ENCODE data around the gene GALNT2. TPM values are rescaled to one million over a fixed set of nuclear protein-coding genes. Genes with fewer than 3 reads are reported as not detected.

Gene GALNT2
- total and polyA plus RNA-seq, 10 of the 15 experiments (the other 5 are each of a cell fraction or from before 2014, with no cell fraction given): 0.52 to 27.7 (median 16.3) TPM

GRCh38 chr1:230105754-230106625 is 39.0 kb downstream of the GALNT2 start:
- Histone ChIP-seq H3K4me1 (ENCODE audit: control insufficient read depth, insufficient read depth, low read length) (peaks cover 62% of the 10 kb centered on the region), H3K9me3 (replicated peaks; ENCODE audit: control insufficient read depth, insufficient read depth, low read length) (no peaks in the 10 kb centered on the region), H3K9ac (ENCODE audit: control insufficient read depth, insufficient read depth, low read length) (no peak overlapping the region), H3K27me3 (replicated peaks in 1 of 2; ENCODE audit: control insufficient read depth in 2 of 2, insufficient read depth in 2 of 2, low read length in 1 of 2) (no peaks in the 10 kb centered on the region), H3K4me2 (ENCODE audit: control insufficient read depth, insufficient read depth) (peak overlapping the region; percentile 95), H4K20me1 (ENCODE audit: control insufficient read depth, insufficient read depth) (no peaks in the 10 kb centered on the region), H3K79me2 (ENCODE audit: control insufficient read depth, insufficient read depth, low read length) (peaks cover 41% of the 10 kb centered on the region), H2AFZ (ENCODE audit: control insufficient read depth, low read depth, low read length) (peak overlapping the region; percentile 12; the same call in 1 of the 2 replicates), H3K27ac (ENCODE audit: control insufficient read depth, insufficient read depth) (peak overlapping the region; percentile 63), H3K4me3 (peak overlapping the region; percentile 39; the same call in 1 of the 2 replicates), H3K36me3 (ENCODE audit: control insufficient read depth in 2 of 2, insufficient read depth in 2 of 2, low read length in 1 of 2) (no peaks in the 10 kb centered on the region; a peak in 1 of 4 replicates)
- FAIRE-seq (no peak), ATAC-seq (peak; percentile 51), DNase-seq (ENCODE audit: low read depth, low spot score) (peak; percentile 59)
- WGBS (ENCODE audit: insufficient coverage, insufficient replicate concordance, low lambda C conversion rate, missing lambda C conversion rate): 7% methylated on average over 10 of the region's 10 CpGs
- intact Hi-C loops (cut with micrococcal nuclease; ENCODE audit: unreplicated experiment) (loop anchor here (2.0 kb wide), 1 partner anchor 37 kb away; no protein-coding TSS in a partner anchor), in situ Hi-C loops (cut with MboI) (no loop called here)
- no TSS peak for BruUV-seq (replicated peaks)
- ChIA-PET RAD21 (ENCODE audit: unreplicated experiment) (interaction anchor here (1.1 to 4.6 kb wide), 4 partner anchors 16 to 200 kb away, joined by 3 to 36 read pairs (median 8); no protein-coding TSS in a partner anchor), POLR2A (interaction anchor here (0.9 to 1.3 kb wide), 2 partner anchors 37 to 40 kb away, joined by 3 read pairs; no protein-coding TSS in a partner anchor), CTCF (interaction anchor here (0.9 to 1.8 kb wide), 5 partner anchors 11 to 62 kb away, joined by 3 to 4 read pairs (median 4); no protein-coding TSS in a partner anchor), SMC1A (ENCODE audit: uncharacterized antibody, unreplicated experiment) (interaction anchor here (0.8 to 5.9 kb wide), 6 partner anchors 13 to 62 kb away, joined by 3 to 44 read pairs (median 10); no protein-coding TSS in a partner anchor)
- TF ChIP-seq ATF2 (IDR thresholded peaks at IDR 0.05; ENCODE audit: low read length): peak; percentile 73
- no peak for TF ChIP-seq ZNF207 (IDR thresholded peaks at IDR 0.05; ENCODE audit: borderline replicate concordance)
- no peak for TF ChIP-seq CEBPZ (IDR thresholded peaks at IDR 0.05; ENCODE audit: low read depth, low read length)
- TF ChIP-seq BCL3 (IDR thresholded peaks at IDR 0.05; ENCODE audit: borderline replicate concordance, insufficient read depth, low read depth, low read length, poor library complexity, severe bottlenecking): peak; percentile 76
- TF ChIP-seq RELA (IDR thresholded peaks at IDR 0.05; ENCODE audit: borderline replicate concordance, partially characterized antibody): peak; percentile 5
- TF ChIP-seq BHLHE40 (IDR thresholded peaks at IDR 0.05; ENCODE audit: borderline replicate concordance in 1 of 2, low read depth in 2 of 2, low read length in 1 of 2): peak; percentile 70 to 73; a peak in 3 of 4 replicates
- no peak for TF ChIP-seq BMI1 (IDR thresholded peaks at IDR 0.05; ENCODE audit: borderline replicate concordance)
- TF ChIP-seq POU2F2 (IDR thresholded peaks at IDR 0.05; ENCODE audit: borderline replicate concordance, low read depth, low read length): peak; percentile 61; the same call in 1 of the 3 replicates
- TF ChIP-seq BCL11A (IDR thresholded peaks at IDR 0.05; ENCODE audit: low read depth, low read length): peak; percentile 77; the same call in 1 of the 2 replicates
- TF ChIP-seq TCF3 (IDR thresholded peaks at IDR 0.05; ENCODE audit: borderline replicate concordance, insufficient read depth, low read depth, low read length): peak; percentile 57; the same call in 1 of the 2 replicates
- TF ChIP-seq JUND (IDR thresholded peaks at IDR 0.05; ENCODE audit: low read depth, low read length): no peak
- no peak for TF ChIP-seq NRF1 (conservative IDR thresholded peaks at IDR 0.05; ENCODE audit: low read depth, low read length)
- 0 out of 2 replicates have a peak, but pooled peaks have one; percentile 14 for TF ChIP-seq RAD21 (IDR thresholded peaks at IDR 0.05; ENCODE audit: insufficient read depth, low read depth, low read length)
